MCF 10A (cell line): Measurements from ENCODE around the gene CAMK1D. TPM values are rescaled to one million over a fixed set of nuclear protein-coding genes. Genes with fewer than 3 reads are reported as not detected.

ENCODE experiments used
- BruUV-seq: library from RNA; stranded (reverse); fragments of 400-500 nt; replicated peaks from 2 replicates; lab custom pipeline; 2021; lab: Mats Ljungman, UMichigan
- CTCF ChIA-PET: fragments of 300-600 bp; sonication (Branson Sonifier 250); formaldehyde crosslinking; extraction: SDS; loops from one replicate; lab custom pipeline; 2021; ENCODE audit warnings: antibody characterized with exemption, inconsistent platforms; lab: Yijun Ruan, JAX
- POLR2A ChIA-PET: fragments of 300-600, 350-650 bp; sonication (Branson Sonifier 250); formaldehyde crosslinking; extraction: SDS; loops from one replicate; lab custom pipeline; 2020; ENCODE audit warnings: antibody characterized with exemption, inconsistent platforms; lab: Yijun Ruan, JAX
- DNase-seq: peaks from one replicate; pipeline ENCODE4 v3.0.0-alpha.2; 2018; ENCODE audit not compliant: unreplicated experiment
- H3K27ac Mint-ChIP-seq: one replicate; pipeline ENCODE4 v1.8.0; 2022; ENCODE audit warnings: mild to moderate bottlenecking, low read depth, mixed read lengths; ENCODE audit not compliant: unreplicated experiment
- H3K27me3 Mint-ChIP-seq: one replicate; pipeline ENCODE4 v1.8.0; 2022; ENCODE audit warnings: mixed read lengths; ENCODE audit not compliant: insufficient read depth, unreplicated experiment
- H3K36me3 Mint-ChIP-seq: one replicate; pipeline ENCODE4 v1.8.0; 2022; ENCODE audit warnings: mild to moderate bottlenecking, moderate library complexity, mixed read lengths; ENCODE audit not compliant: insufficient read depth, unreplicated experiment
- H3K4me1 Mint-ChIP-seq: one replicate; pipeline ENCODE4 v1.8.0; 2022; ENCODE audit warnings: mixed read lengths; ENCODE audit not compliant: insufficient read depth, unreplicated experiment
- H3K4me3 Mint-ChIP-seq: one replicate; pipeline ENCODE4 v1.8.0; 2022; ENCODE audit warnings: mild to moderate bottlenecking, moderate library complexity, mixed read lengths; ENCODE audit not compliant: unreplicated experiment
- H3K9me3 Mint-ChIP-seq: one replicate; pipeline ENCODE4 v1.8.0; 2022; ENCODE audit warnings: mixed read lengths; ENCODE audit not compliant: unreplicated experiment
- intact Hi-C: fragments of 100-400 bp; cut with micrococcal nuclease; formaldehyde crosslinking; loops from 2 replicates; pipeline ENCODE4 v1.14.1; 2022
- total RNA-seq: library from RNA; stranded (reverse); gene quantifications from 2 replicates; pipeline ENCODE4 v1.2.3, GENCODE V29; 2022
- TF ChIP-seq, protein P1 (sequence below): fragments of 200-600 bp; IDR thresholded peaks from one replicate; pipeline ENCODE4 v1.8.0; 2022; ENCODE audit warnings: antibody characterized with exemption, mild to moderate bottlenecking; ENCODE audit not compliant: unreplicated experiment

The CAMK1D gene
- total RNA-seq, 1 experiment from 2014 or later, result 1.7 TPM

GRCh38 chr10:12848439-12849173 lies 499.3 kb downstream of the CAMK1D start:
- POLR2A ChIA-PET, result interaction anchor here (0.7 kb wide), 1 partner anchor 11 kb away, joined by 3 read pairs; no protein-coding TSS in a partner anchor
- no peak overlapping the region for H3K4me3 Mint-ChIP-seq
- no peaks in the 10 kb centered on the region for H3K9me3 Mint-ChIP-seq
- H3K36me3 Mint-ChIP-seq, result no peaks in the 10 kb centered on the region
- intact Hi-C loops, result no loop called here
- CTCF ChIA-PET, result interaction anchor here (1.2 kb wide), 1 partner anchor 16 kb away, joined by 5 read pairs; no protein-coding TSS in a partner anchor
- no peak for DNase-seq
- H3K4me1 Mint-ChIP-seq, result peaks cover 23% of the 10 kb centered on the region
- no peaks in the 10 kb centered on the region for H3K27me3 Mint-ChIP-seq
- TF ChIP-seq, protein P1, sequence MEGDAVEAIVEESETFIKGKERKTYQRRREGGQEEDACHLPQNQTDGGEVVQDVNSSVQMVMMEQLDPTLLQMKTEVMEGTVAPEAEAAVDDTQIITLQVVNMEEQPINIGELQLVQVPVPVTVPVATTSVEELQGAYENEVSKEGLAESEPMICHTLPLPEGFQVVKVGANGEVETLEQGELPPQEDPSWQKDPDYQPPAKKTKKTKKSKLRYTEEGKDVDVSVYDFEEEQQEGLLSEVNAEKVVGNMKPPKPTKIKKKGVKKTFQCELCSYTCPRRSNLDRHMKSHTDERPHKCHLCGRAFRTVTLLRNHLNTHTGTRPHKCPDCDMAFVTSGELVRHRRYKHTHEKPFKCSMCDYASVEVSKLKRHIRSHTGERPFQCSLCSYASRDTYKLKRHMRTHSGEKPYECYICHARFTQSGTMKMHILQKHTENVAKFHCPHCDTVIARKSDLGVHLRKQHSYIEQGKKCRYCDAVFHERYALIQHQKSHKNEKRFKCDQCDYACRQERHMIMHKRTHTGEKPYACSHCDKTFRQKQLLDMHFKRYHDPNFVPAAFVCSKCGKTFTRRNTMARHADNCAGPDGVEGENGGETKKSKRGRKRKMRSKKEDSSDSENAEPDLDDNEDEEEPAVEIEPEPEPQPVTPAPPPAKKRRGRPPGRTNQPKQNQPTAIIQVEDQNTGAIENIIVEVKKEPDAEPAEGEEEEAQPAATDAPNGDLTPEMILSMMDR, result no peak
- no TSS peak for BruUV-seq
- H3K27ac Mint-ChIP-seq, result peak overlapping the region; percentile 90

- H3K27me3 Mint-ChIP-seq, result no peaks in the 10 kb centered on the region
- no peaks in the 10 kb centered on the region for H3K36me3 Mint-ChIP-seq
- peak overlapping the region; percentile 90 for H3K27ac Mint-ChIP-seq
- no peak overlapping the region for H3K4me3 Mint-ChIP-seq
- ChIA-PET CTCF (interaction anchor here (0.5 to 1.0 kb wide), 2 partner anchors 17 to 53 kb away, joined by 3 to 4 read pairs; no protein-coding TSS in a partner anchor), POLR2A (interaction anchor here (0.7 to 0.8 kb wide), 2 partner anchors 12 to 52 kb away, joined by 3 to 5 read pairs; no protein-coding TSS in a partner anchor)
- intact Hi-C loops, result no loop called here
- no TSS peak for BruUV-seq
- peaks cover 23% of the 10 kb centered on the region for H3K4me1 Mint-ChIP-seq
- H3K9me3 Mint-ChIP-seq, result no peaks in the 10 kb centered on the region
- TF ChIP-seq, protein P1, result no peak
- DNase-seq, result peak; percentile 24
Measured at GRCh38 chr10:12849319-12850181, 500.2 kb downstream of the CAMK1D start.

GRCh38 chr10:12852687-12853086 lies 503.3 kb downstream of the CAMK1D start:
- Mint-ChIP-seq H3K27me3 (peaks cover 6% of the 10 kb centered on the region), H3K9me3 (no peaks in the 10 kb centered on the region), H3K27ac (no peak overlapping the region), H3K36me3 (no peaks in the 10 kb centered on the region), H3K4me3 (no peak overlapping the region), H3K4me1 (peaks cover 7% of the 10 kb centered on the region)
- no TSS peak for BruUV-seq
- ChIA-PET CTCF (no interaction called here), POLR2A (interaction anchor here (0.6 kb wide), 1 partner anchor 525 kb away, joined by 4 read pairs; no protein-coding TSS in a partner anchor)
- TF ChIP-seq, protein P1, result no peak
- intact Hi-C loops, result no loop called here
- no peak for DNase-seq

- Mint-ChIP-seq H3K27me3 (peaks cover 22% of the 10 kb centered on the region), H3K4me1 (no peaks in the 10 kb centered on the region), H3K9me3 (no peaks in the 10 kb centered on the region), H3K27ac (no peak overlapping the region), H3K36me3 (no peaks in the 10 kb centered on the region), H3K4me3 (no peak overlapping the region)
- TF ChIP-seq, protein P1, result no peak
- POLR2A ChIA-PET, result no interaction called here
- BruUV-seq, result no TSS peak
- CTCF ChIA-PET, result no interaction called here
- DNase-seq, result no peak
- intact Hi-C loops, result no loop called here
Measured at GRCh38 chr10:12854988-12855387, 505.6 kb downstream of the CAMK1D start.
